GM18507 (cell line): ENCODE data around the gene LGALS14.
"Not testable (repeated sequence)": the region's sequence is repeated elsewhere in the genome, so short reads cannot be mapped to it uniquely, and the experiment has no call there.

Experiments
- DNase-seq: peaks from one replicate; pipeline ENCODE4 v3.0.0; 2011; ENCODE audit warnings: low read depth; ENCODE audit not compliant: insufficient read length; ENCODE audit errors: extremely low spot score
- FAIRE-seq: peaks from 2 replicates; lab custom pipeline; 2011; peaks lifted over from hg19 to GRCh38; lab: Jason Lieb, UNC

The LGALS14 gene

GRCh38 chr19:39704181-39705044 is at the start of gene LGALS14:
Gene LGALS14 (plus strand): TSS chr19:39704481. CDS start chr19:39704529, 48 bp downstream.
- peak; percentile 70 for FAIRE-seq

GRCh38 chr19:39655613-39656012 is 48.7 kb upstream of the LGALS14 start, which contains the start of gene LGALS16:
Gene LGALS16 (plus strand): TSS chr19:39655913. CDS start chr19:39655962, 49 bp downstream.
- no peak for DNase-seq
- no peak for FAIRE-seq

More at GRCh38 chr19:39704181-39705044, at the start of gene LGALS14:
- no peak for DNase-seq

- FAIRE-seq (no peak), DNase-seq (no peak)
Observed at GRCh38 chr19:39659791-39660190, 44.5 kb upstream of the LGALS14 start.

GRCh38 chr19:39660661-39661060 is 43.6 kb upstream of the LGALS14 start:
- FAIRE-seq (no peak), DNase-seq (no peak)

- FAIRE-seq = peak; percentile 21
- no peak for DNase-seq
Observed at GRCh38 chr19:39661565-39661964, 42.7 kb upstream of the LGALS14 start.

GRCh38 chr19:39669860-39670259 is 34.4 kb upstream of the LGALS14 start:
- not testable (repeated sequence) for DNase-seq, FAIRE-seq

GRCh38 chr19:39670998-39671397 is 33.3 kb upstream of the LGALS14 start:
- DNase-seq (no peak), FAIRE-seq (no peak)

GRCh38 chr19:39671739-39672363 is 32.4 kb upstream of the LGALS14 start:
- no peak for DNase-seq
- peak; percentile 94 for FAIRE-seq

GRCh38 chr19:39672473-39672872 is 31.8 kb upstream of the LGALS14 start:
- no peak for FAIRE-seq
- no peak for DNase-seq

- peak; percentile 71 for FAIRE-seq
- DNase-seq = not testable (repeated sequence)
Observed at GRCh38 chr19:39673862-39674261, 30.4 kb upstream of the LGALS14 start.

- DNase-seq = no peak
- FAIRE-seq = peak; percentile 80
Observed at GRCh38 chr19:39676004-39676403, 28.3 kb upstream of the LGALS14 start.

GRCh38 chr19:39677961-39678889 is 26.1 kb upstream of the LGALS14 start:
- DNase-seq = no peak
- peak; percentile 56 for FAIRE-seq

- DNase-seq (no peak), FAIRE-seq (peak; percentile 96)
Observed at GRCh38 chr19:39679056-39679790, 25.1 kb upstream of the LGALS14 start.

- FAIRE-seq = no peak
- no peak for DNase-seq
Observed at GRCh38 chr19:39679791-39680168, 24.5 kb upstream of the LGALS14 start.

GRCh38 chr19:39680593-39680992 is 23.7 kb upstream of the LGALS14 start:
- no peak for DNase-seq
- no peak for FAIRE-seq

GRCh38 chr19:39681416-39681815 is 22.9 kb upstream of the LGALS14 start:
- FAIRE-seq = no peak
- no peak for DNase-seq

GRCh38 chr19:39684267-39684666 is 20.0 kb upstream of the LGALS14 start:
- FAIRE-seq = no peak
- DNase-seq = no peak

GRCh38 chr19:39686739-39687138 is 17.5 kb upstream of the LGALS14 start:
- DNase-seq = no peak

GRCh38 chr19:39688637-39689036 is 15.6 kb upstream of the LGALS14 start:
- DNase-seq, FAIRE-seq: not testable (repeated sequence)

More at GRCh38 chr19:39686739-39687138, 17.5 kb upstream of the LGALS14 start:
- FAIRE-seq = peak; percentile 66
